Lower leg skin (tissue), 3 donors: ENCODE results near the gene DCAF8L2.

ENCODE experiments used
- POLR2A ChIP-seq, 2 donors: fragments of 450-650 bp; IDR thresholded peaks; one replicate each; pipeline ENCODE4 v1.6.1; 2016 to 2017; ENCODE audit warnings: antibody characterized with exemption in 2 of 2, mild to moderate bottlenecking in 1 of 2, moderate library complexity in 1 of 2
- TF ChIP-seq, protein P1 (sequence below), 3 donors: fragments of 450-650 bp; IDR thresholded peaks; one replicate each; pipeline ENCODE4 v1.5.1; 2016; ENCODE audit warnings: antibody characterized with exemption in 3 of 3, mild to moderate bottlenecking in 3 of 3, moderate library complexity in 2 of 3

DNA sequence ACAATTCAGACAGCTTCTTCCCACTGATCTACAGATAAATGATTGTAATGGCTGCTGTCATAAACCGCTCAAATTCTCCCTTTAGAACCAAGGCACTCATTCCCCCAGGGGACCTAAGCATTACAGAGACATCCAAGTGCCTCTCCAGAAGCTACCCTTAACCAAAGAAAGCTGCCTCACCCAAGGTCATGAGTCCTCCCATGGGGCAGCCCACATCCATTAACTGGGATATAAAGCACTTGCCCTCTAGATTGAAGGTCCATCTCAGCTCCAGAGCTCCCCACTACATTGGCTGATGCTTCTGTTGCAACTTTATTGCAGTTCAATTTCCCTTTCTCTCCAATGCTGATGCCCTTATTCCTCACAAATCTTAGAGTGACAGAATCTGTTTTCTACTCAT is 40.5 kb upstream of the DCAF8L2 start:
- TF ChIP-seq, protein P1, sequence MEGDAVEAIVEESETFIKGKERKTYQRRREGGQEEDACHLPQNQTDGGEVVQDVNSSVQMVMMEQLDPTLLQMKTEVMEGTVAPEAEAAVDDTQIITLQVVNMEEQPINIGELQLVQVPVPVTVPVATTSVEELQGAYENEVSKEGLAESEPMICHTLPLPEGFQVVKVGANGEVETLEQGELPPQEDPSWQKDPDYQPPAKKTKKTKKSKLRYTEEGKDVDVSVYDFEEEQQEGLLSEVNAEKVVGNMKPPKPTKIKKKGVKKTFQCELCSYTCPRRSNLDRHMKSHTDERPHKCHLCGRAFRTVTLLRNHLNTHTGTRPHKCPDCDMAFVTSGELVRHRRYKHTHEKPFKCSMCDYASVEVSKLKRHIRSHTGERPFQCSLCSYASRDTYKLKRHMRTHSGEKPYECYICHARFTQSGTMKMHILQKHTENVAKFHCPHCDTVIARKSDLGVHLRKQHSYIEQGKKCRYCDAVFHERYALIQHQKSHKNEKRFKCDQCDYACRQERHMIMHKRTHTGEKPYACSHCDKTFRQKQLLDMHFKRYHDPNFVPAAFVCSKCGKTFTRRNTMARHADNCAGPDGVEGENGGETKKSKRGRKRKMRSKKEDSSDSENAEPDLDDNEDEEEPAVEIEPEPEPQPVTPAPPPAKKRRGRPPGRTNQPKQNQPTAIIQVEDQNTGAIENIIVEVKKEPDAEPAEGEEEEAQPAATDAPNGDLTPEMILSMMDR (IDR thresholded peaks at IDR 0.05), result no peak
- TF ChIP-seq POLR2A (IDR thresholded peaks at IDR 0.05), result no peak
